Chondrocyte (in vitro differentiated cells): Measurements from ENCODE around the gene FYCO1. TPM values are rescaled to one million over a fixed set of nuclear protein-coding genes. Genes with fewer than 3 reads are reported as not detected.

Experiments
- DNase-seq: peaks from one replicate; pipeline ENCODE4 v3.0.0; 2021; ENCODE audit warnings: mixed read lengths, low spot score
- H3K27ac Mint-ChIP-seq: one replicate; pipeline ENCODE4 v1.8.0; 2021; ENCODE audit warnings: mild to moderate bottlenecking, moderate library complexity, mixed read lengths; ENCODE audit not compliant: unreplicated experiment
- H3K27me3 Mint-ChIP-seq: 2 replicates; pipeline ENCODE4 v1.8.0; 2021; ENCODE audit warnings: low read depth, mixed read lengths
- H3K36me3 Mint-ChIP-seq: 2 replicates; pipeline ENCODE4 v1.8.0; 2021; ENCODE audit warnings: low read depth, mixed read lengths
- H3K4me1 Mint-ChIP-seq: 2 replicates; pipeline ENCODE4 v1.8.0; 2021; ENCODE audit warnings: low read depth, mild to moderate bottlenecking, mixed read lengths
- H3K4me3 Mint-ChIP-seq: one replicate; pipeline ENCODE4 v1.8.0; 2021; ENCODE audit warnings: mild to moderate bottlenecking, moderate library complexity, mixed read lengths; ENCODE audit not compliant: unreplicated experiment
- H3K9me3 Mint-ChIP-seq: 2 replicates; pipeline ENCODE4 v1.8.0; 2021; ENCODE audit warnings: low read depth, mixed read lengths
- CTCF ChIP-seq: fragments of 200-600 bp; sonication (generic); IDR thresholded peaks from 2 replicates; pipeline ENCODE4 v1.5.0; 2021; ENCODE audit warnings: antibody characterized with exemption, mild to moderate bottlenecking, moderate library complexity
- total RNA-seq: library from RNA; stranded (reverse); gene quantifications from 3 replicates; pipeline ENCODE4 v1.2.1, GENCODE V29; 2021

The FYCO1 gene
- total RNA-seq, 1 donor from 2014 or later: 31.6 TPM

GRCh38 chr3:45923755-45924154 is 71.9 kb downstream of the FYCO1 start:
- H3K4me3 Mint-ChIP-seq: no peak overlapping the region
- no peak overlapping the region for H3K27ac Mint-ChIP-seq
- H3K9me3 Mint-ChIP-seq: no peaks in the 10 kb centered on the region
- no peaks in the 10 kb centered on the region for H3K27me3 Mint-ChIP-seq
- H3K4me1 Mint-ChIP-seq: peaks cover 11% of the 10 kb centered on the region
- no peak for DNase-seq
- peaks cover 29% of the 10 kb centered on the region for H3K36me3 Mint-ChIP-seq
- no peak for TF ChIP-seq CTCF

- Mint-ChIP-seq H3K4me1 (peaks cover 5% of the 10 kb centered on the region), H3K27ac (no peak overlapping the region), H3K9me3 (no peaks in the 10 kb centered on the region), H3K36me3 (peaks cover 30% of the 10 kb centered on the region), H3K4me3 (no peak overlapping the region), H3K27me3 (no peaks in the 10 kb centered on the region)
- no peak for TF ChIP-seq CTCF
- DNase-seq: no peak
Measured at GRCh38 chr3:45922950-45923590, 72.6 kb downstream of the FYCO1 start.

GRCh38 chr3:45922039-45922326 is 73.6 kb downstream of the FYCO1 start:
- Mint-ChIP-seq H3K4me3 (no peak overlapping the region), H3K4me1 (peaks cover 6% of the 10 kb centered on the region)
- TF ChIP-seq CTCF: no peak

GRCh38 chr3:45921158-45922038 is 74.2 kb downstream of the FYCO1 start:
- Mint-ChIP-seq H3K4me3 (no peak overlapping the region), H3K27me3 (no peaks in the 10 kb centered on the region), H3K27ac (no peak overlapping the region), H3K36me3 (peaks cover 26% of the 10 kb centered on the region), H3K9me3 (no peaks in the 10 kb centered on the region), H3K4me1 (peaks cover 9% of the 10 kb centered on the region)
- TF ChIP-seq CTCF: no peak
- no peak for DNase-seq

More at GRCh38 chr3:45922039-45922326, 73.6 kb downstream of the FYCO1 start:
- no peak overlapping the region for H3K27ac Mint-ChIP-seq
- no peaks in the 10 kb centered on the region for H3K9me3 Mint-ChIP-seq
- peaks cover 27% of the 10 kb centered on the region for H3K36me3 Mint-ChIP-seq
- DNase-seq: no peak
- no peaks in the 10 kb centered on the region for H3K27me3 Mint-ChIP-seq

- H3K36me3 Mint-ChIP-seq: peaks cover 13% of the 10 kb centered on the region
- no peak for DNase-seq
- no peak overlapping the region for H3K27ac Mint-ChIP-seq
- H3K4me3 Mint-ChIP-seq: no peak overlapping the region
- no peak for TF ChIP-seq CTCF
- no peaks in the 10 kb centered on the region for H3K9me3 Mint-ChIP-seq
- no peaks in the 10 kb centered on the region for H3K27me3 Mint-ChIP-seq
- peaks cover 24% of the 10 kb centered on the region for H3K4me1 Mint-ChIP-seq
Measured at GRCh38 chr3:45917146-45917898, 78.3 kb downstream of the FYCO1 start.
